ENCODE data around the gene JARID2. TPM values are rescaled to one million over a fixed set of nuclear protein-coding genes. Genes with fewer than 3 reads are reported as not detected.

Gene JARID2
- polyA plus RNA-seq, 1 of the 3 experiments (the other 2 are of a cell fraction): 3.4 TPM

DNA sequence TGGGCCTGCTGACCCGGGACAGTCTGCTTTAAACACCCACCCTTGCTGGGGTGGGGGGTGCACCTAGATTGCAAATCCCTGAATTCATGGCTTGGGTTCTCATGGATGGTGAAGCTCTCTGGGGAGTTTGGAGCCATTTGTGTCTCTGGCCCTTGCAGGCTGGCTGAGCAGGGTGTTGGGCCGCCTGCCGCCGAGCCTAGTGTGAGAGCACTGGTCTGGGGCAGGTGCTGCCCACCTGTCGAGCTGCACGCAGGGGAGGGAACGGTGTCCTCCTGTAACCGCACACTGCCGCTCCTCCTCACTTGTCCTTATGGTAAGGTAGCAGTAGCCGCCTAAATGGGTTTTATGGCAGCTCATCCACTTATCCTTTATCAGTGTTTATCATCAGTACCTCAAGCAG, 273.0 kb downstream of the JARID2 start (continued):
- TF ChIP-seq, protein P1, sequence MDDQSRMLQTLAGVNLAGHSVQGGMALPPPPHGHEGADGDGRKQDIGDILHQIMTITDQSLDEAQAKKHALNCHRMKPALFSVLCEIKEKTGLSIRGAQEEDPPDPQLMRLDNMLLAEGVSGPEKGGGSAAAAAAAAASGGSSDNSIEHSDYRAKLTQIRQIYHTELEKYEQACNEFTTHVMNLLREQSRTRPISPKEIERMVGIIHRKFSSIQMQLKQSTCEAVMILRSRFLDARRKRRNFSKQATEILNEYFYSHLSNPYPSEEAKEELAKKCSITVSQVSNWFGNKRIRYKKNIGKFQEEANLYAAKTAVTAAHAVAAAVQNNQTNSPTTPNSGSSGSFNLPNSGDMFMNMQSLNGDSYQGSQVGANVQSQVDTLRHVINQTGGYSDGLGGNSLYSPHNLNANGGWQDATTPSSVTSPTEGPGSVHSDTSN (IDR thresholded peaks at IDR 0.05): no peak
- TF ChIP-seq NFIC (IDR thresholded peaks at IDR 0.05; ENCODE audit: borderline replicate concordance) (no peak), ELF1 (IDR thresholded peaks at IDR 0.05) (no peak), FOXM1 (IDR thresholded peaks at IDR 0.05; ENCODE audit: low read depth) (no peak), JUND (IDR thresholded peaks at IDR 0.05) (no peak)

DNA sequence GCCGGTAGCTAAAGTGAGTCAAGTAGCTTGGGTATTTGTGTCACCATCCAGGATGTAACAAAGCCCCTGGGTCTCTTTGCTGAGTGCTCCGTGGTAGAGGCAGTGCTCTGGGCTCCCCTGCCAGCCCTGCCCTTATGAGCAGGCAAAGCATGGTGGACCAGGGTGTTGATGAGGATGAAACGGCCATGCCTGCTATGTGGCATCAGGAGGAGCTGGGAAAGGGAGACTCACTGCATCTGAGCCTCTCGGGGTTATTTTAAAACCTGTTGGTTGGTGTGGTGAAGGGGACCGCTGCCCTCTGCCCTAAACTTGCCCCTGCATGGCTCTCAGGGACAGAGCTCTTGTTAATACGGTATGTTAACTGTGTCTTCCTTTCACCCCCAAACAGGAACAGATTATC, 273.8 kb downstream of the JARID2 start:
- no peaks in the 10 kb centered on the region for H3K9me2 ChIP-seq
- peaks cover 2% of the 10 kb centered on the region for H3F3A ChIP-seq (replicated peaks; ENCODE audit: insufficient read depth)
- H3K79me2 ChIP-seq (ENCODE audit: insufficient read depth): no peaks in the 10 kb centered on the region
- no peak overlapping the region for H3K27ac ChIP-seq (ENCODE audit: low read depth in 2 of 2, low read length in 1 of 2)
- peaks cover 22 to 47% of the 10 kb centered on the region in 2 experiments for H3K36me3 ChIP-seq (replicated peaks in 1 of 2; ENCODE audit: control insufficient read depth in 1 of 2, insufficient read depth in 2 of 2, low read length in 1 of 2)
- no peaks in the 10 kb centered on the region for H3K9me3 ChIP-seq
- TF ChIP-seq FOXM1 (IDR thresholded peaks at IDR 0.05; ENCODE audit: low read depth) (no peak), RFX5 (IDR thresholded peaks at IDR 0.05; ENCODE audit: low read length) (no peak), SMC3 (IDR thresholded peaks at IDR 0.05; ENCODE audit: low read depth, low read length) (no peak), ELF1 (IDR thresholded peaks at IDR 0.05) (no peak)
- TF ChIP-seq, protein P2, sequence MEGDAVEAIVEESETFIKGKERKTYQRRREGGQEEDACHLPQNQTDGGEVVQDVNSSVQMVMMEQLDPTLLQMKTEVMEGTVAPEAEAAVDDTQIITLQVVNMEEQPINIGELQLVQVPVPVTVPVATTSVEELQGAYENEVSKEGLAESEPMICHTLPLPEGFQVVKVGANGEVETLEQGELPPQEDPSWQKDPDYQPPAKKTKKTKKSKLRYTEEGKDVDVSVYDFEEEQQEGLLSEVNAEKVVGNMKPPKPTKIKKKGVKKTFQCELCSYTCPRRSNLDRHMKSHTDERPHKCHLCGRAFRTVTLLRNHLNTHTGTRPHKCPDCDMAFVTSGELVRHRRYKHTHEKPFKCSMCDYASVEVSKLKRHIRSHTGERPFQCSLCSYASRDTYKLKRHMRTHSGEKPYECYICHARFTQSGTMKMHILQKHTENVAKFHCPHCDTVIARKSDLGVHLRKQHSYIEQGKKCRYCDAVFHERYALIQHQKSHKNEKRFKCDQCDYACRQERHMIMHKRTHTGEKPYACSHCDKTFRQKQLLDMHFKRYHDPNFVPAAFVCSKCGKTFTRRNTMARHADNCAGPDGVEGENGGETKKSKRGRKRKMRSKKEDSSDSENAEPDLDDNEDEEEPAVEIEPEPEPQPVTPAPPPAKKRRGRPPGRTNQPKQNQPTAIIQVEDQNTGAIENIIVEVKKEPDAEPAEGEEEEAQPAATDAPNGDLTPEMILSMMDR (IDR thresholded peaks at IDR 0.05): no peak
- ChIA-PET CTCF (interaction anchor here (1.6 kb wide), 1 partner anchor 14 kb away, joined by 5 read pairs; no protein-coding TSS in a partner anchor), POLR2A (no interaction called here)
- no peak overlapping the region for H3K4me2 ChIP-seq
- H3K4me3 ChIP-seq (ENCODE audit: low read depth in 2 of 2, low read length in 1 of 2): no peak overlapping the region
- no peaks in the 10 kb centered on the region for H3K27me3 ChIP-seq (ENCODE audit: insufficient read depth)
- WGBS (ENCODE audit: low lambda C conversion rate): 68% methylated on average over 5 of the region's 6 CpGs
- no peaks in the 10 kb centered on the region for H4K20me1 ChIP-seq (ENCODE audit: insufficient read depth)
- no peak overlapping the region for H2AFZ ChIP-seq (ENCODE audit: low read depth)
- H3K9ac ChIP-seq: no peak overlapping the region
- no peak for DNase-seq
- H3K4me1 ChIP-seq (ENCODE audit: control insufficient read depth in 1 of 2, insufficient read depth in 2 of 2, low read depth in 1 of 2, low read length in 1 of 2): no peaks in the 10 kb centered on the region; a peak in 1 of 4 replicates

DNA sequence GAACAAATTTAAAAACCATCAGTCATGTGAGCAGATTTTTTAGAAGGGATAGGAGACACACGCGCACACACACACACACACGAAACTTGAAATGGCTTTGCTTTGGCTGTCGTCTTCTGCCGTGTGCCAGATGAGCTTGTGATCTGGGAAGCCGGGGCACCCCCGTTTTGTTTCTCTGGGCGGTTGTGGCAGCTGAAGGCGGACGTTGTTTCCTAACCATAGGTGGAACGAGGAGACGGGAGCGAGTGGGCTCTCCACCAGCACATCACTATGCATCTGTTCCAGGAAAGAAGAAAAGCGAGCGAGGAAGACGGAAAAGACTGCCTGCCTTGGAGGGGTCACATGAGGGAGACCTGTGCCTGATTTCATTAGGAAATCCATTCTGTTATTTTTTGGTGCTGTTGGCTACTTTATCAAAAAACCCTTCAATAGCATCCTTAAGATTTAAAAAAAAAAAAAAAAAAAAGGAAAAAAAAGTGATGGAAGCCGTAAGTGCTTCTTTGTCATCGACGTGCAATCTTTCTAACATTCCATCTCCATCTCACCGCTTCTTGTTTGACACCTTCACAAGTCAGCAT, 274.8 kb downstream of the JARID2 start:
- Histone ChIP-seq H3K4me3 (ENCODE audit: low read depth in 2 of 2, low read length in 1 of 2) (no peak overlapping the region), H3K27ac (ENCODE audit: low read depth in 2 of 2, low read length in 1 of 2) (no peak overlapping the region), H3K9me3 (no peaks in the 10 kb centered on the region), H3K9me2 (no peaks in the 10 kb centered on the region), H3K27me3 (ENCODE audit: insufficient read depth) (no peaks in the 10 kb centered on the region), H3K79me2 (ENCODE audit: insufficient read depth) (no peaks in the 10 kb centered on the region), H3K9ac (no peak overlapping the region), H3F3A (replicated peaks; ENCODE audit: insufficient read depth) (peaks cover 2% of the 10 kb centered on the region), H4K20me1 (ENCODE audit: insufficient read depth) (no peaks in the 10 kb centered on the region), H2AFZ (ENCODE audit: low read depth) (no peak overlapping the region), H3K4me1 (ENCODE audit: control insufficient read depth in 1 of 2, insufficient read depth in 2 of 2, low read depth in 1 of 2, low read length in 1 of 2) (no peaks in the 10 kb centered on the region; a peak in 1 of 4 replicates), H3K36me3 (replicated peaks in 1 of 2; ENCODE audit: control insufficient read depth in 1 of 2, insufficient read depth in 2 of 2, low read length in 1 of 2) (peaks cover 22 to 47% of the 10 kb centered on the region in 2 experiments), H3K4me2 (no peak overlapping the region)
- ChIA-PET CTCF (interaction anchor here (1.6 to 1.8 kb wide), 2 partner anchors 15 to 16 kb away, joined by 4 to 5 read pairs; no protein-coding TSS in a partner anchor), POLR2A (no interaction called here)
- WGBS (ENCODE audit: low lambda C conversion rate): 94% methylated on average over 20 of the region's 20 CpGs
- DNase-seq: no peak
- TF ChIP-seq MEF2A (IDR thresholded peaks at IDR 0.05; ENCODE audit: borderline replicate concordance, low read depth) (no peak), TCF12 (IDR thresholded peaks at IDR 0.05) (no peak), EZH2phosphoT487 (IDR thresholded peaks at IDR 0.05; ENCODE audit: borderline replicate concordance, low read depth) (no peak), MXI1 (IDR thresholded peaks at IDR 0.05; ENCODE audit: low read depth, low read length) (no peak), SIN3A (IDR thresholded peaks at IDR 0.05; ENCODE audit: borderline replicate concordance, low read depth, low read length) (no peak), EP300 (IDR thresholded peaks at IDR 0.05; ENCODE audit: borderline replicate concordance in 1 of 2, low read depth in 1 of 2, low read length in 1 of 2) (no peak), RCOR1 (IDR thresholded peaks at IDR 0.05; ENCODE audit: low read length) (no peak), JUND (IDR thresholded peaks at IDR 0.05) (no peak)
- TF ChIP-seq, protein P3, sequence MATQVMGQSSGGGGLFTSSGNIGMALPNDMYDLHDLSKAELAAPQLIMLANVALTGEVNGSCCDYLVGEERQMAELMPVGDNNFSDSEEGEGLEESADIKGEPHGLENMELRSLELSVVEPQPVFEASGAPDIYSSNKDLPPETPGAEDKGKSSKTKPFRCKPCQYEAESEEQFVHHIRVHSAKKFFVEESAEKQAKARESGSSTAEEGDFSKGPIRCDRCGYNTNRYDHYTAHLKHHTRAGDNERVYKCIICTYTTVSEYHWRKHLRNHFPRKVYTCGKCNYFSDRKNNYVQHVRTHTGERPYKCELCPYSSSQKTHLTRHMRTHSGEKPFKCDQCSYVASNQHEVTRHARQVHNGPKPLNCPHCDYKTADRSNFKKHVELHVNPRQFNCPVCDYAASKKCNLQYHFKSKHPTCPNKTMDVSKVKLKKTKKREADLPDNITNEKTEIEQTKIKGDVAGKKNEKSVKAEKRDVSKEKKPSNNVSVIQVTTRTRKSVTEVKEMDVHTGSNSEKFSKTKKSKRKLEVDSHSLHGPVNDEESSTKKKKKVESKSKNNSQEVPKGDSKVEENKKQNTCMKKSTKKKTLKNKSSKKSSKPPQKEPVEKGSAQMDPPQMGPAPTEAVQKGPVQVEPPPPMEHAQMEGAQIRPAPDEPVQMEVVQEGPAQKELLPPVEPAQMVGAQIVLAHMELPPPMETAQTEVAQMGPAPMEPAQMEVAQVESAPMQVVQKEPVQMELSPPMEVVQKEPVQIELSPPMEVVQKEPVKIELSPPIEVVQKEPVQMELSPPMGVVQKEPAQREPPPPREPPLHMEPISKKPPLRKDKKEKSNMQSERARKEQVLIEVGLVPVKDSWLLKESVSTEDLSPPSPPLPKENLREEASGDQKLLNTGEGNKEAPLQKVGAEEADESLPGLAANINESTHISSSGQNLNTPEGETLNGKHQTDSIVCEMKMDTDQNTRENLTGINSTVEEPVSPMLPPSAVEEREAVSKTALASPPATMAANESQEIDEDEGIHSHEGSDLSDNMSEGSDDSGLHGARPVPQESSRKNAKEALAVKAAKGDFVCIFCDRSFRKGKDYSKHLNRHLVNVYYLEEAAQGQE (IDR thresholded peaks at IDR 0.05; ENCODE audit: low read depth, low read length): no peak
- TF ChIP-seq, protein P2 (IDR thresholded peaks at IDR 0.05): no peak
- TF ChIP-seq, protein P4, sequence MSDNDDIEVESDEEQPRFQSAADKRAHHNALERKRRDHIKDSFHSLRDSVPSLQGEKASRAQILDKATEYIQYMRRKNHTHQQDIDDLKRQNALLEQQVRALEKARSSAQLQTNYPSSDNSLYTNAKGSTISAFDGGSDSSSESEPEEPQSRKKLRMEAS (IDR thresholded peaks at IDR 0.05; ENCODE audit: low read depth): no peak

Data from SK-N-SH (cell line).